Loucy (cell line): Measurements from ENCODE around the gene CLSTN3.

Experiments
- EZH2phosphoT487 ChIP-seq: fragments of 200-600 bp; IDR thresholded peaks from 2 replicates; pipeline ENCODE4 v1.6.1; 2018; ENCODE audit warnings: antibody characterized with exemption, mild to moderate bottlenecking, moderate library complexity, borderline replicate concordance
- TF ChIP-seq, protein P1 (sequence below): fragments of 200-600 bp; sonication (generic); conservative IDR thresholded peaks from 2 replicates; pipeline ENCODE4 v1.5.1; 2014; ENCODE audit warnings: mild to moderate bottlenecking, antibody characterized with exemption, low read length

DNA sequence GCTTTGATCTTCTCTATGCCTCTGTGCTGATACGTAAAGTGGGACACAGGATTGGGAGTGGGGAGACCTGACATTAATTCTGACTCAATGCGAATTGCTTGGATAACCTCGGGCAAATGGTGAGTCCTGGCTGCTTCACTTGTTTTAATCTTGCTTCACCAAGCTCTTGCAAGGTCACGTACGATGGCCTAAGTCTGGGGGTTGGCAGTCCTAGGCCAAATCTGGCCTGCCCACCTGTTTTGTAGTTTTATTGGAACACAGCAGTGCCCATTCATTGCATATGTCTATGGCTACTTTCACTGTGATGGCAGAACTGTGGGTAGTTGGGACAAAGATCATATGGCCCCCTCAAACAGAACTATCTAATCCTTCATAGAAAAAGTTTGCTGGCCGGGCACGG is 13.4 kb downstream of the CLSTN3 start:
- TF ChIP-seq, protein P1, sequence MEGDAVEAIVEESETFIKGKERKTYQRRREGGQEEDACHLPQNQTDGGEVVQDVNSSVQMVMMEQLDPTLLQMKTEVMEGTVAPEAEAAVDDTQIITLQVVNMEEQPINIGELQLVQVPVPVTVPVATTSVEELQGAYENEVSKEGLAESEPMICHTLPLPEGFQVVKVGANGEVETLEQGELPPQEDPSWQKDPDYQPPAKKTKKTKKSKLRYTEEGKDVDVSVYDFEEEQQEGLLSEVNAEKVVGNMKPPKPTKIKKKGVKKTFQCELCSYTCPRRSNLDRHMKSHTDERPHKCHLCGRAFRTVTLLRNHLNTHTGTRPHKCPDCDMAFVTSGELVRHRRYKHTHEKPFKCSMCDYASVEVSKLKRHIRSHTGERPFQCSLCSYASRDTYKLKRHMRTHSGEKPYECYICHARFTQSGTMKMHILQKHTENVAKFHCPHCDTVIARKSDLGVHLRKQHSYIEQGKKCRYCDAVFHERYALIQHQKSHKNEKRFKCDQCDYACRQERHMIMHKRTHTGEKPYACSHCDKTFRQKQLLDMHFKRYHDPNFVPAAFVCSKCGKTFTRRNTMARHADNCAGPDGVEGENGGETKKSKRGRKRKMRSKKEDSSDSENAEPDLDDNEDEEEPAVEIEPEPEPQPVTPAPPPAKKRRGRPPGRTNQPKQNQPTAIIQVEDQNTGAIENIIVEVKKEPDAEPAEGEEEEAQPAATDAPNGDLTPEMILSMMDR = no peak
- TF ChIP-seq EZH2phosphoT487 = no peak
